MCF 10A (cell line): Measurements from ENCODE around the gene DCPS. TPM values are rescaled to one million over a fixed set of nuclear protein-coding genes. Genes with fewer than 3 reads are reported as not detected.

Experiments used
- BruUV-seq: library from RNA; stranded (reverse); fragments of 400-500 nt; replicated peaks from 2 replicates; lab custom pipeline; 2021; lab: Mats Ljungman, UMichigan
- CTCF ChIA-PET: fragments of 300-600 bp; sonication (Branson Sonifier 250); formaldehyde crosslinking; extraction: SDS; loops from one replicate; lab custom pipeline; 2021; ENCODE audit warnings: antibody characterized with exemption, inconsistent platforms; lab: Yijun Ruan, JAX
- POLR2A ChIA-PET: fragments of 300-600, 350-650 bp; sonication (Branson Sonifier 250); formaldehyde crosslinking; extraction: SDS; loops from one replicate; lab custom pipeline; 2020; ENCODE audit warnings: antibody characterized with exemption, inconsistent platforms; lab: Yijun Ruan, JAX
- DNase-seq: peaks from one replicate; pipeline ENCODE4 v3.0.0-alpha.2; 2018; ENCODE audit not compliant: unreplicated experiment
- H3K27ac Mint-ChIP-seq: one replicate; pipeline ENCODE4 v1.8.0; 2022; ENCODE audit warnings: mild to moderate bottlenecking, low read depth, mixed read lengths; ENCODE audit not compliant: unreplicated experiment
- H3K27me3 Mint-ChIP-seq: one replicate; pipeline ENCODE4 v1.8.0; 2022; ENCODE audit warnings: mixed read lengths; ENCODE audit not compliant: insufficient read depth, unreplicated experiment
- H3K36me3 Mint-ChIP-seq: one replicate; pipeline ENCODE4 v1.8.0; 2022; ENCODE audit warnings: mild to moderate bottlenecking, moderate library complexity, mixed read lengths; ENCODE audit not compliant: insufficient read depth, unreplicated experiment
- H3K4me1 Mint-ChIP-seq: one replicate; pipeline ENCODE4 v1.8.0; 2022; ENCODE audit warnings: mixed read lengths; ENCODE audit not compliant: insufficient read depth, unreplicated experiment
- H3K4me3 Mint-ChIP-seq: one replicate; pipeline ENCODE4 v1.8.0; 2022; ENCODE audit warnings: mild to moderate bottlenecking, moderate library complexity, mixed read lengths; ENCODE audit not compliant: unreplicated experiment
- H3K9me3 Mint-ChIP-seq: one replicate; pipeline ENCODE4 v1.8.0; 2022; ENCODE audit warnings: mixed read lengths; ENCODE audit not compliant: unreplicated experiment
- CTCF ChIP-seq: fragments of 200-600 bp; IDR thresholded peaks from one replicate; pipeline ENCODE4 v1.8.0; 2022; ENCODE audit warnings: antibody characterized with exemption, mild to moderate bottlenecking; ENCODE audit not compliant: unreplicated experiment
- intact Hi-C: fragments of 100-400 bp; cut with micrococcal nuclease; formaldehyde crosslinking; loops from 2 replicates; pipeline ENCODE4 v1.14.1; 2022
- total RNA-seq: library from RNA; stranded (reverse); gene quantifications from 2 replicates; pipeline ENCODE4 v1.2.3, GENCODE V29; 2022

Gene DCPS
- total RNA-seq, 1 experiment from 2014 or later = 33.7 TPM

- Mint-ChIP-seq H3K4me1 (peaks cover 33% of the 10 kb centered on the region), H3K27me3 (no peaks in the 10 kb centered on the region), H3K36me3 (peaks cover 7% of the 10 kb centered on the region), H3K27ac (no peak overlapping the region), H3K9me3 (no peaks in the 10 kb centered on the region), H3K4me3 (no peak overlapping the region)
- no TSS peak for BruUV-seq
- ChIA-PET CTCF (interaction anchor here (0.6 to 4.3 kb wide), 9 partner anchors 10 to 683 kb away, joined by 3 to 33 read pairs (median 4); no protein-coding TSS in a partner anchor), POLR2A (interaction anchor here (1.4 to 2.2 kb wide), 5 partner anchors 15 to 84 kb away, joined by 4 to 14 read pairs (median 6); partner anchors contain the start of genes DCPS and ST3GAL4)
- no peak for DNase-seq
- intact Hi-C loops = loop anchor here (2.0 to 10.0 kb wide), 4 partner anchors 37 to 1025 kb away; no protein-coding TSS in a partner anchor
- no peak for TF ChIP-seq CTCF
These were observed 15.5 kb downstream of the DCPS start for GRCh38 chr11:126319374-126319740.

DNA sequence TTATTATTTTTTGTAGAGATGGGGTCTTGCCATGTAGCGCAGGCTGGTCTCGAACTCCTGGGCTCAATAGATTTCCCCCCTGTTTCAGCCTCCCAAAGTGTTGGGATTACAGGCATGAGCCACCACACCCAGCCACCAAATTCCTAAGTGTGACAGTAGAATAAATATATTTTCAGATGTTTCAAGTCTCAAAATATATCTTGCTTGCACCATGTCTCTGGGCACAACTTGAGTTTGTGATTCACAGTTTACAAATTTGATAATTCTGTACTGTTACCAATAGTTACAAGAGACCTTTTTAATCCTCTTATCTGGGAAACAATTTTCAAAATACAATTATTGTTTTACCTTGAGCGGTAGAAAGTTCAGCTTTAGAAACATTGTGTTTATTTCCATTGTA lies 19.1 kb downstream of the DCPS start:
- H3K9me3 Mint-ChIP-seq = no peaks in the 10 kb centered on the region
- DNase-seq = no peak
- H3K27ac Mint-ChIP-seq = no peak overlapping the region
- no peak for TF ChIP-seq CTCF
- no peak overlapping the region for H3K4me3 Mint-ChIP-seq
- H3K27me3 Mint-ChIP-seq = no peaks in the 10 kb centered on the region
- H3K4me1 Mint-ChIP-seq = peaks cover 24% of the 10 kb centered on the region
- CTCF ChIA-PET = interaction anchor here (0.7 to 4.3 kb wide), 5 partner anchors 12 to 918 kb away, joined by 3 to 19 read pairs (median 10); no protein-coding TSS in a partner anchor
- no TSS peak for BruUV-seq
- intact Hi-C loops = no loop called here
- POLR2A ChIA-PET = no interaction called here
- H3K36me3 Mint-ChIP-seq = no peaks in the 10 kb centered on the region

DNA sequence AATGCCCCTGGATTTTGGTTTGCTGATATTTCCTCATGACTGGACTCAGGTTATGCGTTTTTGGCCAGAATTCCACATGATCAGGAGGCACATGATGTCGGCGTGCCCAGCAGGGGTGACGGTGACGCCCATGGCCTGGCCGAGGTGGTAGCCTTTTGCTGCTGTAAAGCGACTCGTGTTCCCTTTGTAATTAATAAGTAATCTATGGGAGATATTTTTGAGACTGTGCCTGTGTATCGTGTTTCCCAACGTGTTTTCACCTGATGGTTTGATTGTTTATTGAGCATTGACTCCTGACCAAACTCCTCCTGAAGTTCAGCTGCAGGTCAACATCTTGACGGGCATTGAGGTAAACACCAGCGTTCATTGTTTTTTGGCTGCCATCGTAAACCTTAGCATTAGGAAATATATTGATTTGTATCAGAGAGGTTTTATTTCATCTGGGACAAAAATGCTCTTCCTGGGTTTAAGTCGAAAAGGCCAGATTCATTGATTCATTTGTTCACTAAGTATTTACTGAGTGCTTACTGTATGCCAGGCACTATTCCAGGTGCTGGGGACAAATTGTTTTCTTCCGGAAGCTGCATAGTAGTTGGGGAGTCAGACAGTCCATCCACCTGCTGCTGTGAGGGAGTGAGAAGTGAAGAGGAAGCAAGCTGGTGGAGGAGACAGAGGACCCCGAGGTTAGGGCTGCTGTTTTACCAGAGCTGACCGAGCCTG lies 23.6 kb downstream of the DCPS start:
- CTCF ChIA-PET = interaction anchor here (2.4 kb wide), 1 partner anchor 17 kb away, joined by 10 read pairs; no protein-coding TSS in a partner anchor
- no peak overlapping the region for H3K27ac Mint-ChIP-seq
- H3K27me3 Mint-ChIP-seq = no peaks in the 10 kb centered on the region
- H3K36me3 Mint-ChIP-seq = peaks cover 6% of the 10 kb centered on the region
- H3K4me1 Mint-ChIP-seq = peaks cover 6% of the 10 kb centered on the region
- POLR2A ChIA-PET = no interaction called here
- TF ChIP-seq CTCF = no peak
- no peaks in the 10 kb centered on the region for H3K9me3 Mint-ChIP-seq
- H3K4me3 Mint-ChIP-seq = no peak overlapping the region
- intact Hi-C loops = no loop called here
- DNase-seq = no peak
- no TSS peak for BruUV-seq

DNA sequence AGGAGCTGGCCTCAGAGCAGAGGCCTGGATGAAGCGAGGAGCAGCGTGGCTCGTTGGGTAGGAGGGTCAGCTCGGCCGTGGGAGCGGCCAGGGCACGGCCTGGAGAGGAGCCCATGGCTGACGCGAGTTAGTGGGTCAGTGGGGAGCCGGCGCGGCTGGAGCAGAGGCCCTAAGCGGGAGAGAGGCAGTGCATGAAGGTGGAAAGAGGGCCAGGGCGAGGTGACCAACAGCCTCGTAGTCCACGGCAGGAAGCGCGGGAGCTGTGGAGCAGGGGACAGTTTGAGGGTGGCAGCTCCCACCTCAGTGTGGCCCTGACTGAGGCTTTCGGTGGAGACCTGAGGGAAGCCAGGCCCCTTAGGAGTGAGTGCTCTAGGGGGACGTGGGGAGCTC lies 24.1 kb downstream of the DCPS start:
- Mint-ChIP-seq H3K4me1 (peaks cover 11% of the 10 kb centered on the region), H3K4me3 (no peak overlapping the region), H3K36me3 (peaks cover 6% of the 10 kb centered on the region), H3K27ac (no peak overlapping the region), H3K9me3 (no peaks in the 10 kb centered on the region), H3K27me3 (no peaks in the 10 kb centered on the region)
- intact Hi-C loops = no loop called here
- POLR2A ChIA-PET = no interaction called here
- CTCF ChIA-PET = interaction anchor here (0.6 to 2.4 kb wide), 4 partner anchors 13 to 153 kb away, joined by 3 to 10 read pairs (median 4); no protein-coding TSS in a partner anchor
- BruUV-seq = no TSS peak
- TF ChIP-seq CTCF = no peak
- DNase-seq = no peak
